GM21528 (cell line): ENCODE measurements around the gene PHC2.

Source experiments
- ATAC-seq: cut with Tn5 transposase; IDR thresholded peaks from one replicate; pipeline ENCODE4 v1.9.1; 2021; ENCODE audit warnings: mild to moderate bottlenecking, moderate library complexity; ENCODE audit not compliant: unreplicated experiment, low FRiP score

Gene PHC2

GRCh38 chr1:33280091-33280661 lies 150.7 kb downstream of the PHC2 start:
- ATAC-seq, result no peak

GRCh38 chr1:33277488-33278084 lies 153.3 kb downstream of the PHC2 start:
- ATAC-seq, result no peak

- ATAC-seq, result no peak
These were observed 154.2 kb downstream of the PHC2 start for GRCh38 chr1:33276573-33277298.

GRCh38 chr1:33275706-33276572 lies 155.0 kb downstream of the PHC2 start:
- no peak for ATAC-seq

GRCh38 chr1:33275195-33275594 lies 155.7 kb downstream of the PHC2 start:
- no peak for ATAC-seq

- no peak for ATAC-seq
These were observed 156.4 kb downstream of the PHC2 start for GRCh38 chr1:33274446-33274845.

GRCh38 chr1:33273961-33274371 lies 156.9 kb downstream of the PHC2 start:
- ATAC-seq, result no peak
